Measurements from ENCODE around the gene GLUD2. TPM values are rescaled to one million over a fixed set of nuclear protein-coding genes. Genes with fewer than 3 reads are reported as not detected.

GLUD2 gene
- total and polyA plus RNA-seq, 2 donors (not counting 1 experiment from before 2014, with no cell fraction given) = 0.19 to 0.42 TPM

GRCh38 chrX:121011254-121011653 is 36.2 kb upstream of the GLUD2 start:
- DNase-seq (no peak), ATAC-seq (ENCODE audit: low read depth) (no peak)
- Histone ChIP-seq H3K9ac (ENCODE audit: low read length) (no peak overlapping the region), H3K79me2 (ENCODE audit: control insufficient read depth, insufficient read depth, low read length) (no peaks in the 10 kb centered on the region), H3K27ac (ENCODE audit: low read length in 2 of 2) (no peak overlapping the region), H3K4me1 (ENCODE audit: control insufficient read depth in 2 of 2, insufficient read depth in 2 of 2, low read length in 2 of 2) (no peaks in the 10 kb centered on the region), H3K36me3 (replicated peaks in 1 of 2; ENCODE audit: control extremely low read depth in 1 of 2, control insufficient read depth in 1 of 2, extremely low read depth in 1 of 2, insufficient read depth in 2 of 2, low read length in 1 of 2) (no peaks in the 10 kb centered on the region), H3K4me2 (replicated peaks; ENCODE audit: low read depth, low read length, poor library complexity, severe bottlenecking) (no peak overlapping the region), H4K20me1 (ENCODE audit: control insufficient read depth, insufficient read depth, low read length, poor library complexity, severe bottlenecking) (no peaks in the 10 kb centered on the region), H2AFZ (ENCODE audit: insufficient read depth, low read depth, low read length, poor library complexity, severe bottlenecking) (no peak overlapping the region), H3K27me3 (replicated peaks in 1 of 4; ENCODE audit: control extremely low read depth in 1 of 4, control insufficient read depth in 3 of 4, insufficient read depth in 4 of 4, low read length in 3 of 4) (no peaks in the 10 kb centered on the region), H3K4me3 (ENCODE audit: control extremely low read depth in 1 of 5, extremely low read depth in 1 of 5, insufficient read depth in 1 of 5, low read depth in 2 of 5, low read length in 4 of 5) (no peak overlapping the region), H3K9me3 (ENCODE audit: control extremely low read depth in 1 of 3, control insufficient read depth in 2 of 3, insufficient read depth in 1 of 3, low read length in 2 of 3) (peaks cover 0 to 16% (median 0%) of the 10 kb centered on the region in 3 donors)
- WGBS (ENCODE audit: insufficient coverage) = 100% methylated on average over 3 of the region's 7 CpGs
- TF ChIP-seq EZH2 (IDR thresholded peaks at IDR 0.05; ENCODE audit: borderline replicate concordance, insufficient read depth, low read depth, low read length, poor library complexity, severe bottlenecking) = no peak
- TF ChIP-seq, protein P1, sequence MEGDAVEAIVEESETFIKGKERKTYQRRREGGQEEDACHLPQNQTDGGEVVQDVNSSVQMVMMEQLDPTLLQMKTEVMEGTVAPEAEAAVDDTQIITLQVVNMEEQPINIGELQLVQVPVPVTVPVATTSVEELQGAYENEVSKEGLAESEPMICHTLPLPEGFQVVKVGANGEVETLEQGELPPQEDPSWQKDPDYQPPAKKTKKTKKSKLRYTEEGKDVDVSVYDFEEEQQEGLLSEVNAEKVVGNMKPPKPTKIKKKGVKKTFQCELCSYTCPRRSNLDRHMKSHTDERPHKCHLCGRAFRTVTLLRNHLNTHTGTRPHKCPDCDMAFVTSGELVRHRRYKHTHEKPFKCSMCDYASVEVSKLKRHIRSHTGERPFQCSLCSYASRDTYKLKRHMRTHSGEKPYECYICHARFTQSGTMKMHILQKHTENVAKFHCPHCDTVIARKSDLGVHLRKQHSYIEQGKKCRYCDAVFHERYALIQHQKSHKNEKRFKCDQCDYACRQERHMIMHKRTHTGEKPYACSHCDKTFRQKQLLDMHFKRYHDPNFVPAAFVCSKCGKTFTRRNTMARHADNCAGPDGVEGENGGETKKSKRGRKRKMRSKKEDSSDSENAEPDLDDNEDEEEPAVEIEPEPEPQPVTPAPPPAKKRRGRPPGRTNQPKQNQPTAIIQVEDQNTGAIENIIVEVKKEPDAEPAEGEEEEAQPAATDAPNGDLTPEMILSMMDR (IDR thresholded peaks at IDR 0.05) = no peak
- Mint-ChIP-seq H3K4me1 (no peaks in the 10 kb centered on the region), H3K27me3 (peaks cover 6% of the 10 kb centered on the region), H3K27ac (no peak overlapping the region), H3K4me3 (no peak overlapping the region), H3K9me3 (ENCODE audit: insufficient read depth) (no peaks in the 10 kb centered on the region)
- ChIA-PET POLR2A (no interaction called here), CTCF (no interaction called here)
- intact Hi-C loops (cut with micrococcal nuclease) = no loop called here

GRCh38 chrX:121013897-121014455 is 33.4 kb upstream of the GLUD2 start:
- DNase-seq (no peak), ATAC-seq (ENCODE audit: low read depth) (no peak)
- H3K27me3 ChIP-seq (replicated peaks in 1 of 4; ENCODE audit: control extremely low read depth in 1 of 4, control insufficient read depth in 3 of 4, insufficient read depth in 4 of 4, low read length in 3 of 4) = no peaks in the 10 kb centered on the region
- no peaks in the 10 kb centered on the region for H3K27me3 Mint-ChIP-seq
- no peak overlapping the region for H3K4me2 ChIP-seq (replicated peaks; ENCODE audit: low read depth, low read length, poor library complexity, severe bottlenecking)
- no peak overlapping the region for H3K4me3 Mint-ChIP-seq
- H3K4me1 Mint-ChIP-seq = no peaks in the 10 kb centered on the region
- no peak overlapping the region for H3K9ac ChIP-seq (ENCODE audit: low read length)
- no peak overlapping the region for H2AFZ ChIP-seq (ENCODE audit: insufficient read depth, low read depth, low read length, poor library complexity, severe bottlenecking)
- H3K27ac ChIP-seq (ENCODE audit: low read length in 2 of 2) = no peak overlapping the region
- H3K4me3 ChIP-seq (ENCODE audit: control extremely low read depth in 1 of 5, extremely low read depth in 1 of 5, insufficient read depth in 1 of 5, low read depth in 2 of 5, low read length in 4 of 5) = no peak overlapping the region
- ChIA-PET POLR2A (no interaction called here), CTCF (no interaction called here)
- H4K20me1 ChIP-seq (ENCODE audit: control insufficient read depth, insufficient read depth, low read length, poor library complexity, severe bottlenecking) = no peaks in the 10 kb centered on the region
- no peaks in the 10 kb centered on the region for H3K4me1 ChIP-seq (ENCODE audit: control insufficient read depth in 2 of 2, insufficient read depth in 2 of 2, low read length in 2 of 2)
- H3K36me3 ChIP-seq (replicated peaks in 1 of 2; ENCODE audit: control extremely low read depth in 1 of 2, control insufficient read depth in 1 of 2, extremely low read depth in 1 of 2, insufficient read depth in 2 of 2, low read length in 1 of 2) = no peaks in the 10 kb centered on the region
- TF ChIP-seq, protein P1 (IDR thresholded peaks at IDR 0.05) = no peak
- no peak for TF ChIP-seq EZH2 (IDR thresholded peaks at IDR 0.05; ENCODE audit: borderline replicate concordance, insufficient read depth, low read depth, low read length, poor library complexity, severe bottlenecking)
- peaks cover 0 to 16% (median 0%) of the 10 kb centered on the region in 3 donors for H3K9me3 ChIP-seq (ENCODE audit: control extremely low read depth in 1 of 3, control insufficient read depth in 2 of 3, insufficient read depth in 1 of 3, low read length in 2 of 3)
- no peaks in the 10 kb centered on the region for H3K9me3 Mint-ChIP-seq (ENCODE audit: insufficient read depth)
- no peaks in the 10 kb centered on the region for H3K79me2 ChIP-seq (ENCODE audit: control insufficient read depth, insufficient read depth, low read length)
- H3K27ac Mint-ChIP-seq = no peak overlapping the region
- intact Hi-C loops (cut with micrococcal nuclease) = no loop called here
